Right ventricle myocardium inferior (tissue), 1 donor: ENCODE measurements around the gene UCHL5. TPM values are rescaled to one million over a fixed set of nuclear protein-coding genes. Genes with fewer than 3 reads are reported as not detected.
"Not testable (repeated sequence)": the region's sequence is repeated elsewhere in the genome, so short reads cannot be mapped to it uniquely, and the experiment has no call there.

Source experiments
- ATAC-seq: fragments of 200-7000 bp; cut with Tn5 transposase; one replicate; pipeline ENCODE4 v1.9.1; 2020; ENCODE audit warnings: mild to moderate bottlenecking, moderate library complexity
- DNase-seq: peaks from one replicate; pipeline ENCODE4 v3.0.0; 2021; ENCODE audit errors: missing footprints
- intact Hi-C: fragments of 100-400 bp; cut with DNase I; formaldehyde crosslinking; loops from one replicate; pipeline ENCODE4 v1.11.0; 2022
- total RNA-seq: library from RNA; stranded (reverse); fragmentation: NEBNext Ultra II Directional; extraction: Animal tissue kit (Norgen Biotek cat#: 25700); gene quantifications from one replicate; pipeline ENCODE4 v1.2.1, GENCODE V29; 2021
- donor health status: DM: no; HTN: yes; CAD: no; lungs with severe emphysema.

The UCHL5 gene
- total RNA-seq, 1 donor from 2014 or later: 42.9 TPM

GRCh38 chr1:193030280-193030679 is 28.9 kb downstream of the UCHL5 start:
- intact Hi-C loops: no loop called here
- DNase-seq: no peak
- no peak for ATAC-seq

GRCh38 chr1:193025218-193025617 is 33.9 kb downstream of the UCHL5 start:
- ATAC-seq: no peak
- DNase-seq: no peak
- intact Hi-C loops: no loop called here

GRCh38 chr1:193019442-193020026 is 39.6 kb downstream of the UCHL5 start:
- intact Hi-C loops: loop anchor here (1.0 to 10.0 kb wide), 3 partner anchors 211 to 541 kb away; no protein-coding TSS in a partner anchor
- ATAC-seq: no peak
- no peak for DNase-seq

GRCh38 chr1:193016788-193017187 is 42.4 kb downstream of the UCHL5 start:
- ATAC-seq (no peak), DNase-seq (no peak)
- intact Hi-C loops: loop anchor here (10.0 kb wide), 1 partner anchor 412 kb away; no protein-coding TSS in a partner anchor

- intact Hi-C loops: loop anchor here (10.0 kb wide), 1 partner anchor 410 kb away; no protein-coding TSS in a partner anchor
- ATAC-seq (no peak), DNase-seq (no peak)
Observed at GRCh38 chr1:193014400-193014799, 44.8 kb downstream of the UCHL5 start.

GRCh38 chr1:193013707-193014106 is 45.5 kb downstream of the UCHL5 start:
- DNase-seq (no peak), ATAC-seq (peak; percentile 76)
- intact Hi-C loops: loop anchor here (10.0 kb wide), 1 partner anchor 409 kb away; no protein-coding TSS in a partner anchor

GRCh38 chr1:193013005-193013404 is 46.2 kb downstream of the UCHL5 start:
- DNase-seq: no peak
- intact Hi-C loops: loop anchor here (10.0 kb wide), 1 partner anchor 408 kb away; no protein-coding TSS in a partner anchor
- peak; percentile 72 for ATAC-seq

- intact Hi-C loops: loop anchor here (10.0 kb wide), 1 partner anchor 407 kb away; no protein-coding TSS in a partner anchor
- DNase-seq (no peak), ATAC-seq (no peak)
Observed at GRCh38 chr1:193011406-193011805, 47.8 kb downstream of the UCHL5 start.

GRCh38 chr1:193009501-193009900 is 49.7 kb downstream of the UCHL5 start:
- intact Hi-C loops: no loop called here
- ATAC-seq (no peak), DNase-seq (no peak)

- DNase-seq: no peak
- no peak for ATAC-seq
- intact Hi-C loops: no loop called here
Observed at GRCh38 chr1:193005785-193006184, 53.4 kb downstream of the UCHL5 start.

GRCh38 chr1:192998536-192998935 is 60.6 kb downstream of the UCHL5 start:
- intact Hi-C loops: no loop called here
- DNase-seq (no peak), ATAC-seq (no peak)

GRCh38 chr1:192994141-192994540 is 65.0 kb downstream of the UCHL5 start:
- intact Hi-C loops: no loop called here
- no peak for DNase-seq
- no peak for ATAC-seq

GRCh38 chr1:192993426-192994085 is 65.6 kb downstream of the UCHL5 start:
- ATAC-seq (no peak), DNase-seq (no peak)
- intact Hi-C loops: no loop called here

- DNase-seq, intact Hi-C loops, ATAC-seq: not testable (repeated sequence)
Observed at GRCh38 chr1:192986748-192987334, 72.3 kb downstream of the UCHL5 start.

GRCh38 chr1:192986110-192986747 is 72.9 kb downstream of the UCHL5 start:
- no peak for DNase-seq
- no peak for ATAC-seq
- intact Hi-C loops: no loop called here

GRCh38 chr1:192984080-192984479 is 75.1 kb downstream of the UCHL5 start:
- intact Hi-C loops: no loop called here
- ATAC-seq: no peak

GRCh38 chr1:192983349-192983980 is 75.7 kb downstream of the UCHL5 start:
- intact Hi-C loops: no loop called here
- DNase-seq: no peak
- ATAC-seq: no peak

More at GRCh38 chr1:192984080-192984479, 75.1 kb downstream of the UCHL5 start:
- no peak for DNase-seq

- ATAC-seq (no peak), DNase-seq (no peak)
- intact Hi-C loops: no loop called here
Observed at GRCh38 chr1:192980856-192981255, 78.3 kb downstream of the UCHL5 start.

GRCh38 chr1:192980334-192980733 is 78.8 kb downstream of the UCHL5 start:
- DNase-seq, ATAC-seq, intact Hi-C loops: not testable (repeated sequence)
